Activated naive CD4-positive, alpha-beta T cell treated with anti-CD3 and anti-CD28 coated beads, Interleukin-2, amount 10 ng/mL, durations not matched to agents 7 days and 5 days (primary cell): Measurements from ENCODE around the gene LHFPL4.
"Not testable (repeated sequence)": the region's sequence is repeated elsewhere in the genome, so short reads cannot be mapped to it uniquely, and the experiment has no call there.

Experiments used
- CTCF ChIA-PET: fragments of 350-600 bp; sonication (Branson Sonifier 250); formaldehyde crosslinking; loops from one replicate; lab custom pipeline; 2021; ENCODE audit warnings: antibody characterized with exemption; lab: Charles Lee
- DNase-seq: peaks from one replicate; pipeline ENCODE4 v3.0.0-alpha.2; 2020
- H3K27ac Mint-ChIP-seq: one replicate; pipeline ENCODE4 v1.8.0; 2021; ENCODE audit warnings: mild to moderate bottlenecking, moderate library complexity, mixed read lengths
- H3K27me3 Mint-ChIP-seq: one replicate; pipeline ENCODE4 v1.8.0; 2021; ENCODE audit warnings: mild to moderate bottlenecking, mixed read lengths
- H3K36me3 Mint-ChIP-seq: one replicate; pipeline ENCODE4 v1.8.0; 2021; ENCODE audit warnings: mixed read lengths
- H3K4me1 Mint-ChIP-seq: one replicate; pipeline ENCODE4 v1.8.0; 2021; ENCODE audit warnings: mixed read lengths
- H3K4me3 Mint-ChIP-seq: one replicate; pipeline ENCODE4 v1.8.0; 2021; ENCODE audit warnings: mild to moderate bottlenecking, moderate library complexity, mixed read lengths
- H3K9me3 Mint-ChIP-seq: one replicate; pipeline ENCODE4 v1.8.0; 2021; ENCODE audit warnings: mixed read lengths

Gene LHFPL4

DNA sequence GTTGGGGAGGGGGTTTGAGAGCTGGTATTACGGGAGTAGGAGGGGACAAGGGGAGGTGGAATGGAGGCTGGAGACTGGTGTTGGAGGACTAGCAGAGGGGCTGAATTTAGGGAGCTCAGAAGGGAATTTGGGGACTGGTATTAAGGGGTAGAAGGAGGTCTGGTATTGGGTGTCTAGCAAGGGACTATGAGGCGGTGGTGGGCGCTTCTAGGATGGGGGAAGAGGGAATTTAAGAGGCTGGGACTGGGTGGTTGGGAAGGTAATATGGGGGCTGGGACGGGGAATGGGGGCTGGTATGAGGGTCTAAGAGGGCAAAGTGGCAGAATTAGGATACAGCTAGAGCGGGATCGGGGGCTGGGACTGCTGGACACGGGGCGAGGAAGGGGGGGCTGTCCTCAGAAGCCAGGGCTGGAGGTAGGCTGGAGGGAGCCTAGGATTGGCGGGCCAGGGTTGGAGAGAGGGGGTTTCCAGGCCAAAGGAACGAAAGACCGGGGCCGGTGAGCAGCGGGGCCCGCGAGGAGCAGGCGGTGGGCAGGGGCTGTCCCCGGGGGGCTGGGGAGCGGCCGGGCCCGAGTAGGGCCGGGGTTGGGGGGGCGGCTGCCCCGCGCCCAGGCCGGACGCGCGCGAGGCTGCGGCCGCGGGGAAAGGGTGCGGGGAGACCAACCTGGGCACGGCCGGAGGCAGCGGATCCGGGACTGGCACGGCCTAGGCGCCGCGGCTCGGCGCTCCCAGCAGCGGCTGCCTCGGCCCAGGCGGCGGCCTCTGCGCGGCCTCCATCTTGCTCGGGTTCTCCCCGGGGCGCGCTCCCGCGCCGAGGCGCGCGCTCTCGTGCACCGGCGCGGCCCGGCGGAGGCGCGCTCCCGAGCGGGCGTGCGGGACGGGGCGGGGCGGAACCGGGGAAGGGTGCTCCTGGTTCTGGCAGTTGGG lies at the start of gene LHFPL4:
Gene LHFPL4, minus strand, starts transcription at position 802 of the 927 bp plus-strand sequence. CDS start 1,143 bp downstream, outside the sequence.
- Mint-ChIP-seq H3K4me3 (no peak within 1 kb of the TSS), H3K27me3 (peaks cover 65% of the 10 kb centered on the region), H3K9me3 (peaks cover 2% of the 10 kb centered on the region), H3K4me1 (peaks cover 5% of the 10 kb centered on the region), H3K27ac (no peak within 1 kb of the TSS), H3K36me3 (no peaks in the 10 kb centered on the region)
- CTCF ChIA-PET: no interaction called here
- no peak for DNase-seq

DNA sequence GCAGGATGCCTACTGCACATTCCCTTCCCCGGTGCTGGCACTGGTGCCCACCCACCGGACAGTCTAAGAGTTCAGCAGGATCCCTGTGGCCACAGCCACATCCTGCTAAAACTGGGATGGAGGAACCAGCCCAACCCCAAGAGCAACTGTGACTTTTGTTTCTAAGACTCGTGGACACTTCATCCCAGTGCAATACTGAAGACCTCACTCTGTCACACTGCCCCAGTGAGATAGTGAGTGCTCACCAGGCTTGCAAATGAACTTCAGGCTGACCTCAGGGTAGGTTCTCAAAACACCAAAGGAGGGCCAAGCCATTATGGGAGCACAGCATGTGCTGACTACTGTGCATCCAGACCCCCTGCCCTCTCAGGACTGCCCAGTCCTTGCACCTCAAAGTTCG lies 49.0 kb upstream of the LHFPL4 start:
- peaks cover 39% of the 10 kb centered on the region for H3K27me3 Mint-ChIP-seq
- peaks cover 2% of the 10 kb centered on the region for H3K4me1 Mint-ChIP-seq
- peaks cover 9% of the 10 kb centered on the region for H3K9me3 Mint-ChIP-seq
- H3K4me3 Mint-ChIP-seq: no peak overlapping the region
- no peaks in the 10 kb centered on the region for H3K36me3 Mint-ChIP-seq
- DNase-seq: no peak
- H3K27ac Mint-ChIP-seq: no peak overlapping the region
- CTCF ChIA-PET: no interaction called here

DNA sequence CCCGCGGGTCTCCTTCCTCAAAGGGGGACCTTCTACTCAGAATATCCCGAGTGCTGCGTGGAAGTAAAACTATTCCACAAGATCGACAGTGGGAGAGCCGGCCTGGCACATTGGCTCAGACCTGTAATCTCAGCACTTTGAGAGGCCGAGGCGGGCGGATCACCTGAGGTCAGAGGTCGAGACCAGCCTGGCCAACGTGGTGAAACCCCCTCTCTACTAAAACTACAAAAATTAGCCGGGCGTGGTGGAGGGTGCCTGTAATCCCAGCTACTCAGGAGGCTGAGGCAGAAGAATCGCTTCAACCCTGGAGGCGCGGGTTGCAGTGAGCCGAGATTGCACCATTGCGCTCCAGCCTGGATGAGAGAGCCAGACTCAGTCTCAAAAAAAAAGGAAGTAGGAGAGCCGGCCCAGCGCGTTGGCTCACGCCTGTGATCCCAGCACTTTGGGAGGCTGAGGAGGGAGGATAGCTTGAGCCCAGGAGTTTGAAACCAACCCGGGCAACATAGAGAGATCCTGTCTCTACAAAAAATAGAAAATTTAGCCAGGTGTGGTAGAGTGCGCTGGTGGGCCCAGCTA lies 47.5 kb upstream of the LHFPL4 start:
- CTCF ChIA-PET, DNase-seq, H3K4me3 Mint-ChIP-seq, H3K27ac Mint-ChIP-seq, H3K4me1 Mint-ChIP-seq, H3K9me3 Mint-ChIP-seq, H3K36me3 Mint-ChIP-seq: not testable (repeated sequence)
- peaks cover 39% of the 10 kb centered on the region for H3K27me3 Mint-ChIP-seq

DNA sequence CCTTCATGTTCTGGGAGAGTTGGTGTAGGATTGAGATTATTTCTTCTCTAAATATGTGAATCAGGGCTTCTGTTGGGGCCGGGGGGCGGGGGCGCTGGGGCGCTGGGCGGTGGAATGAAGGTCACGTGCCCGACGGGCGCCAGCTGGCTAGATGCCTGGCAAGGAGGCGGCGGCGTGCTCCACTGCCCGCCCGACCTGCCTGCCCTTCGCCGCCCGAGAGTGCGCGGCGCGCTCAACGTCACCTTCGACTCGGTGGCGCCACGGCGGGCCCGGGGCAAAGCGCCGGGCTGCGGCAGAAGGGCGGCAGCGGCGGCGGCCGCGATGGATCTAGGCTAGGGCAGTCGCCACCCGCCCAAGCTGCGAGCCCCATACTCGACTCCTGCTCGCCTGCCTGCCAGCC lies 47.0 kb upstream of the LHFPL4 start:
- CTCF ChIA-PET: no interaction called here
- H3K27me3 Mint-ChIP-seq: peaks cover 39% of the 10 kb centered on the region
- no peak overlapping the region for H3K4me3 Mint-ChIP-seq
- no peak overlapping the region for H3K27ac Mint-ChIP-seq
- DNase-seq: no peak
- H3K36me3 Mint-ChIP-seq: no peaks in the 10 kb centered on the region
- H3K9me3 Mint-ChIP-seq: peaks cover 6% of the 10 kb centered on the region
- H3K4me1 Mint-ChIP-seq: peaks cover 2% of the 10 kb centered on the region

DNA sequence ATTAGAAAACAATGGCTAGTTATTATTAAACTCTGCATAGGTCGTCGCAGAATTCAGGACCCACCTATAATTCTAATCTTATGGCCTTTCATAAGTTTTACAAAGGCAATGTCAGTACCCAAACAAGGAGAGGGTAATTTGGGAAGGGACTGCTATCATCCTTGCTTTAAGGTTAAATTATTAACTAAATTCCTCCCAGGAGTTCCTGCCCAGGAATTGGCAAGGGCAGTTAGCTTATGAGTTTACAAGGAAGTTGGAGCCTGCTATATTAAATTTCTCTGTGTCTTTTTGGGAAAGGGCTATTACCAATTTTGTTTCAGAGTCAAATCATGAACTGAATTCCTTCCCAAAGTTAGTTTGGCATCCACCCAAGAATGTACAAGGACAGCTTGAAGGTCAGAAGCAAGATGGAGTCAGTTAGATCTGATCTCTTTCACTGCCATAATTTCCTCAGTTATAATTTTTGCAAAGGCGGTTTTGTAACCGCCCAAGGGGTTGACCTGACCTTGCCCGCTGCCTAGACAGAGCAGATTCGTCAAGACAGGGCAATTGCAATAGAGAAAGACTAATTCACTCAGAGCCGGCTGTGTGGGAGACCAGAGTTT lies 45.3 kb upstream of the LHFPL4 start:
- CTCF ChIA-PET: no interaction called here
- Mint-ChIP-seq H3K27me3 (peaks cover 39% of the 10 kb centered on the region), H3K27ac (no peak overlapping the region), H3K36me3 (no peaks in the 10 kb centered on the region), H3K9me3 (no peaks in the 10 kb centered on the region), H3K4me1 (peaks cover 2% of the 10 kb centered on the region), H3K4me3 (no peak overlapping the region)
- DNase-seq: no peak

DNA sequence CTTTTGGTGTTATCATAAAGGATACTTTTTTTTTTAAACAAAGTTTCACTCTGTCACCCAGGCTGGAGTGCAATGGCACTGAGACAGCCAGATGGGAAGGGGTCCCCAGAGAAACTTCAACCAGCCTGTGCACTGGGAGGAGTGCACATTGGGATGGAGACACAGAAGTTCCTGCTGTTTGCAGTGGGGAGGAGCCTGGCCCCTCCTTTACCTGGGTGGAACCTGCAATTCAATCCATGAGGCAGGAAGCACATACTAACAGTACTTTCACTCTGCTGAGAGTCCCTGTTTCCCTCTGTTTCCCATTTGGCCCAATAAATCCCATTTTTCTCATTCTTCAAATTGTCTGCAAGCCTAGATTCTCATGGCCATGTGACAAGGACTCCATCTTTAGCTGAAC lies 42.3 kb upstream of the LHFPL4 start:
- no peak for DNase-seq
- H3K27ac Mint-ChIP-seq: no peak overlapping the region
- peaks cover 24% of the 10 kb centered on the region for H3K27me3 Mint-ChIP-seq
- no peaks in the 10 kb centered on the region for H3K36me3 Mint-ChIP-seq
- CTCF ChIA-PET: no interaction called here
- no peak overlapping the region for H3K4me3 Mint-ChIP-seq
- peaks cover 2% of the 10 kb centered on the region for H3K4me1 Mint-ChIP-seq
- no peaks in the 10 kb centered on the region for H3K9me3 Mint-ChIP-seq

DNA sequence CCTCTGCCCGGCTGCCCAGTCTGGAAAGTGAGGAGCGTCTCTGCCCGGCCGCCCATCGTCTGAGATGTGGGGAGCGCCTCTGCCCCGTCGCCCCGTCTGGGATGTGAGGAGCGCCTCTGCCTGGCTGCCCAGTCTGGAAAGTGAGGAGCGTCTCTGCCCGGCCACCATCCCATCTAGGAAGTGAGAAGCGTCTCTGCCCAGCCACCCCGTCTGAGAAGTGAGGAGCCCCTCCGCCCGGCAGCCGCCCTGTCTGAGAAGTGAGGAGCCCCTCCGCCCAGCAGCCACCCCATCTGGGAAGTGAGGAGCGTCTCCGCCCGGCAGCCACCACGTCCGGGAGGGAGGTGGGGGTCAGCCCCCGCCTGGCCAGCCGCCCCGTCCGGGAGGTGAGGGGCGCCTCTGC lies 38.2 kb upstream of the LHFPL4 start:
- CTCF ChIA-PET, H3K36me3 Mint-ChIP-seq, H3K4me1 Mint-ChIP-seq, H3K27ac Mint-ChIP-seq, DNase-seq, H3K9me3 Mint-ChIP-seq, H3K4me3 Mint-ChIP-seq: not testable (repeated sequence)
- peaks cover 14% of the 10 kb centered on the region for H3K27me3 Mint-ChIP-seq

DNA sequence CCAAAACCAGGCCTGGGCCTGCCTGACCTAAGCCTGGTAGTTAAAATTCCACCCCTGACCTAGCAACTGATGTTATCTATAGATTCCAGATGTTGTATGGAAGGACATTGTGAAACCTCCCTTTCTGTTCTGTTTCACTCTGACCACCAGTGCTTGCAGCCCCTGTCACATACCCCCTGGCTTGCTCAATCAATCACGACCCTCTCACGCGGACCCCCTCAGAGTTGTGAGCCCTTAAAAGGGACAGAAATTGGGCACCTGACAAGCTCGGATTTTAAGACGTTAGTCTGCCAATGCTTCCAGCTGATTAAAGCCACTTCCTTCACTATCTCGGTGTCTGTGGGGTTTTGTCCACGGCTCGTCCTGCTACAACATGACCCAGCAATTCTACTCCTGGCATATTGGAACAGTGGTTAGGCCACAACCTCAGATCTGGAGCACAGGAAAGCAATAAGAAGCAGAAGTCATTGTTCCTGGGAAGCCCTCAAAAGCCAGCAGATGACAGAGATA lies 36.7 kb upstream of the LHFPL4 start:
- H3K4me3 Mint-ChIP-seq: no peak overlapping the region
- H3K27me3 Mint-ChIP-seq: peaks cover 14% of the 10 kb centered on the region
- H3K36me3 Mint-ChIP-seq: no peaks in the 10 kb centered on the region
- no peak overlapping the region for H3K27ac Mint-ChIP-seq
- no peaks in the 10 kb centered on the region for H3K4me1 Mint-ChIP-seq
- H3K9me3 Mint-ChIP-seq: no peaks in the 10 kb centered on the region
- no peak for DNase-seq
- CTCF ChIA-PET: no interaction called here

DNA sequence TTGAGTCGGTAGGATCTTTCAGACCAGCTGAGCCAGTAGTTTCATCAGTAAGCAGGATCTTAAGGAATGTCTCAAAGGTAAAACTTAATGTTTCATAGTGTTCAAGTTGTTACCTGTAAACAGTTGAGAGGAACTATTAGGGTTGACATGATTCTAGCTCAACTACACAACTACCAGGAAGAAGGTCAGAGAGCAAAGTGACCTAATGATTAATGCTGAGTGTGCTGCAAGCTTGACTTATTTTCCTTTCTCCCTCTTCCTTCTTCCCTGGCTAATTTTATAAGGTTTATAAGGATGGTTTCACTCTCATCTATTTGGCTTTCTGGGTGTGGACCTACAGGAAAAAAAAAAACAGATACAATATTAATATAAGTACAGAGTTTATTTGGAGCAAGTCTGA lies 30.2 kb upstream of the LHFPL4 start:
- H3K4me1 Mint-ChIP-seq: no peaks in the 10 kb centered on the region
- no peak overlapping the region for H3K27ac Mint-ChIP-seq
- DNase-seq: no peak
- H3K9me3 Mint-ChIP-seq: peaks cover 2% of the 10 kb centered on the region
- H3K36me3 Mint-ChIP-seq: no peaks in the 10 kb centered on the region
- H3K4me3 Mint-ChIP-seq: no peak overlapping the region
- no peaks in the 10 kb centered on the region for H3K27me3 Mint-ChIP-seq
- CTCF ChIA-PET: no interaction called here

DNA sequence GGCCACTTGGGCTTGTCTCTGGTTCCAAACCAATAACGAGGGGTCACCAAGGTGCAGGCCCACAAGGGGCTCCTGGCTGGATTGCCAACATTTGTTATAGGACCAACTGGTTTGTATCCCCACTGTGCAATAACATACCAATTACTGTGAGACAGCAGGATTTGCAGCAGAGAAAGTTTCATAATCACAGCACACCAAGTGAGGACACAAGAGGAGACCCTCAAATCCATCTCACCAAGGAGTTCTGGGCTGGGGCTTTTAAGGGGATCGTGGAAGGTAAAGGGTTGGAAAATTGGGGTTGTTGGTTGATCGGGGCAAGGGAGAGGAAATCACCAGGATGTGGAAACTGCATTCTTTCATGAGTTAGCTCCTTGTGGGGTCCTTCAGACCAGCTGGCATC lies 29.7 kb upstream of the LHFPL4 start:
- Mint-ChIP-seq H3K4me3 (no peak overlapping the region), H3K9me3 (peaks cover 2% of the 10 kb centered on the region), H3K4me1 (no peaks in the 10 kb centered on the region), H3K27me3 (no peaks in the 10 kb centered on the region), H3K36me3 (no peaks in the 10 kb centered on the region), H3K27ac (no peak overlapping the region)
- CTCF ChIA-PET: no interaction called here
- no peak for DNase-seq

DNA sequence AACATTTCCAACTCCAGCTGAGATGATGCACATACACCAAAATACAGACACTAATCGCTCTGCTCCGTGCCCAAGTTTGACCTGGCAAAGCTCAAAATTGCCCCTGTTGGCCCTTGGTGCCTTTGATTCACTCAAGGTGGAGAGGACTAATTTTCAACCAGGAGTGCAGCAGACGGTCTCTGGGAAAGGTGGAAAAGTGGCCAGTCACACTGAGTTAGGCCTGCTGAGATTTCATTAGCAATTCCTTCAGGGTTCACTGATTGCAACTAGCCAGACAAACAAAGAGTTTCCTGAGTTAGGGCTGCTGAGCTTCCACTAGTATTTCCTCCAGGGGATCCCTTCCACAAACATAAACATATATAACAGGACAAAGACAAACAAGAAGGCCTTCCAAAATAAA lies 28.7 kb upstream of the LHFPL4 start:
- Mint-ChIP-seq H3K4me1 (no peaks in the 10 kb centered on the region), H3K4me3 (no peak overlapping the region), H3K27me3 (no peaks in the 10 kb centered on the region), H3K9me3 (peaks cover 2% of the 10 kb centered on the region), H3K27ac (no peak overlapping the region), H3K36me3 (no peaks in the 10 kb centered on the region)
- DNase-seq: no peak
- CTCF ChIA-PET: no interaction called here

DNA sequence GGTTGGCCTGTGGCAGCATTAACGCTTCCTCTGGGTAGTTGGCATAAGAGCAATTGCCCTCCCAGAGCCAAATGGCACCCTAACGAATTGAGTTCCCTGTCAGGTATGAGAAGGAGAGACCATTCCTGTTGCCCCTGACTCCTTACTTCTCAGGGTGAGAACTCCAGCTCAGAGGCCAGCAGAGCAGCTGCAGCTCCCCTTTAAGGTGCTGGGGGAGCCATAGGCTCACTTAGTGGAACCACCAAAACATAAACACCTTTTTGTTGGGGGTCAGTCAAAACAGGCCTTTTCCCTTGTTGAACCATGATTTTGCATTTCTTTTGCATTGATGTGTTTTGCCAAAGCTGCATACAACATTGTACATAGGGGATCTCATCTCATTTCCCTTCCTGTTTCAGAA lies 28.1 kb upstream of the LHFPL4 start:
- no peak overlapping the region for H3K27ac Mint-ChIP-seq
- no peaks in the 10 kb centered on the region for H3K36me3 Mint-ChIP-seq
- DNase-seq: no peak
- H3K9me3 Mint-ChIP-seq: peaks cover 2% of the 10 kb centered on the region
- H3K27me3 Mint-ChIP-seq: no peaks in the 10 kb centered on the region
- H3K4me1 Mint-ChIP-seq: no peaks in the 10 kb centered on the region
- H3K4me3 Mint-ChIP-seq: no peak overlapping the region
- CTCF ChIA-PET: no interaction called here

DNA sequence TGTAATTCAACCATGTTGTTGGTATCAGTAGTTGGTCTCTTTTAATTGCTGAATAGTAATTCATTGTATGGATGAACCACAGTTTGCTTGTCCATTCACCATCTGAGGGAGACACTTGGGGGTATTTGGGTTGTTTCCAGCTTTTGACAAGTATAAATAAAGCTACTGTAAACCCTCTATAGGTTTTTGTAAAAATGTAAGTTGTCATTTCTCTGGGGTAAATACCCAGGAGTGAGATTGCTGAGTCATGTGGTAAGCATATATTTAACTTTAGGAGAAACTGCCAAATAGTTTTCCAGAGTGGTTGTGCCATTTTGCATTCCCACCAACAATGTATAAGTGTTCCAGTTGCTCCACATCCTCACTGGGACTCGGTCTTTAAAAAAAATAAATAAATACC lies 15.4 kb upstream of the LHFPL4 start:
- CTCF ChIA-PET: no interaction called here
- H3K9me3 Mint-ChIP-seq: peaks cover 4% of the 10 kb centered on the region
- no peak overlapping the region for H3K4me3 Mint-ChIP-seq
- H3K4me1 Mint-ChIP-seq: no peaks in the 10 kb centered on the region
- no peak overlapping the region for H3K27ac Mint-ChIP-seq
- no peak for DNase-seq
- H3K27me3 Mint-ChIP-seq: peaks cover 7% of the 10 kb centered on the region
- H3K36me3 Mint-ChIP-seq: no peaks in the 10 kb centered on the region

DNA sequence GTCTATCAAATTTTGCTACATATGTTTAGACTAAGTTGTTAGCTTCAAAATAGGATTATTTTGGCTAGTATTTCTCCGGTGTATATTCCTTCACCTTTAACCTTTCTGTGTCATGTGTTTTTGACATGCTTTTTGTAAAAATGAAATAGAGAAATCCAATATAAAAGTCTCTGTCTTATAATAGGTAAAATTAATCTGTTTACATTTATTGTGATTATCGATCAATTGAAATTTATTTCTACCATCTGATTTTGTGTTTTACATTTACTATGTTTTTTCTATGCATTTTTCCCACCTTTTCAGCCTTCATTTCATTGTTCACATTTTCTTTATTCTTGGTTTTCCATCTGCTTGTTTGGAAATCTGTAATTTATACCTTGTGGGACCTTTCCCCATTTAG lies 11.7 kb upstream of the LHFPL4 start:
- Mint-ChIP-seq H3K27ac (no peak overlapping the region), H3K27me3 (no peaks in the 10 kb centered on the region), H3K36me3 (no peaks in the 10 kb centered on the region), H3K4me3 (no peak overlapping the region), H3K9me3 (peaks cover 5% of the 10 kb centered on the region), H3K4me1 (no peaks in the 10 kb centered on the region)
- CTCF ChIA-PET: interaction anchor here (0.7 kb wide), 1 partner anchor 55 kb away, joined by 3 read pairs; no protein-coding TSS in a partner anchor
- DNase-seq: no peak
